Measurements from ENCODE around the gene MAP2.

The MAP2 gene

DNA sequence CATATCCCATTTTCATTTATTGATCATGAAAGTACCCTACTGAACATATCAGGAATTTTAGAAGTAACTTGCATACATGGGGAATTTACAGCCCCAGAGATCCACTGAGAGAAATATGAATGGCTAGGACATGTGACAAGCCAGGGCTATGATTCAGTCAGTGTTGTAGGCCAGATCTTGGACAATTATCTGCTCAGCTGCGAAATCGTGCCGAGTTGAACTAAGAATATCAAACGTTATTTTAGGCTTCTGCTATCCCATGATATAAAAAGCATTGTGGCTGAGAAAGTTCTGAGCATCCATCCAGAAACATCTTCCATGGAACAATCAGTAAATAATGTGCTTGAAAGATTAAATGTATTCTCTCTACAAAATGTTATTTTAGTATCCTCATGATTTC is 262.1 kb downstream of the MAP2 start:
- Histone ChIP-seq H3K56ac (ENCODE audit: low read length) (no peak overlapping the region), H3K79me2 (ENCODE audit: control insufficient read depth, insufficient read depth, low read length) (no peaks in the 10 kb centered on the region), H3K23ac (ENCODE audit: low read length) (no peak overlapping the region), H4K5ac (ENCODE audit: low read length) (no peak overlapping the region), H3K18ac (ENCODE audit: low read length) (no peak overlapping the region), H3K4me3 (ENCODE audit: low read length) (no peak overlapping the region), H3K4me1 (ENCODE audit: control insufficient read depth, low read depth, low read length) (no peaks in the 10 kb centered on the region), H3K27ac (ENCODE audit: low read depth, low read length) (no peak overlapping the region), H2BK15ac (replicated peaks; ENCODE audit: low read depth) (no peak overlapping the region), H4K8ac (ENCODE audit: low read depth, low read length) (no peak overlapping the region), H3K9ac (ENCODE audit: low read length) (no peak overlapping the region), H2BK5ac (ENCODE audit: low read length) (no peak overlapping the region), H3K4ac (ENCODE audit: low read depth, low read length) (no peak overlapping the region), H2AK5ac (ENCODE audit: low read length) (no peak overlapping the region), H3K4me2 (ENCODE audit: low read length) (no peak overlapping the region), H3K79me1 (ENCODE audit: low read length) (no peaks in the 10 kb centered on the region), H3K36me3 (ENCODE audit: control insufficient read depth, insufficient read depth, low read length) (no peaks in the 10 kb centered on the region), H3K27me3 (ENCODE audit: insufficient read depth, low read length, poor library complexity) (no peaks in the 10 kb centered on the region), H2BK120ac (ENCODE audit: low read depth, low read length) (no peak overlapping the region)
- no peak for DNase-seq
- no CpG with 5 or more reads among the region's 4 CpGs for WGBS (ENCODE audit: extremely low coverage, insufficient coverage, low lambda C conversion rate)

DNA sequence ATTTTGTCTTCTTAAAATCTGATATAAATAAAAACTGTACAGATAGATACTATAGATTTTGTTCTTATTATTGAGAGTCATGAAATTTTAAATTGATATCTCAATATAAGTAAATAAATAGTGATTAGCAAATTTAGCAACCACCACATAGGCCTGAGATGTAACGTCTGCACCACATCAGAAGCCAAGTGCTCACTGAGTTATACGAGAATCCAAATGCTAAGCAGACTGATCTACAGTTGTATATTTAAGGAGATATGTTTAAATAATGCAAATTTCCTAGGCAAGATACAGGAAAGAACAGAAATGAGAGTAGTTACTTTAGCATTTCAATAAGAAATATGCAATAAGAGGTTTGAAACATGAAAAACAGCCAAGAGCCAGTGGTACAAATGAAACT is 262.6 kb downstream of the MAP2 start:
- no CpG with 5 or more reads among the region's 2 CpGs for WGBS (ENCODE audit: extremely low coverage, insufficient coverage, low lambda C conversion rate)
- no peaks in the 10 kb centered on the region for H3K36me3 ChIP-seq (ENCODE audit: control insufficient read depth, insufficient read depth, low read length)
- no peak for DNase-seq

DNA sequence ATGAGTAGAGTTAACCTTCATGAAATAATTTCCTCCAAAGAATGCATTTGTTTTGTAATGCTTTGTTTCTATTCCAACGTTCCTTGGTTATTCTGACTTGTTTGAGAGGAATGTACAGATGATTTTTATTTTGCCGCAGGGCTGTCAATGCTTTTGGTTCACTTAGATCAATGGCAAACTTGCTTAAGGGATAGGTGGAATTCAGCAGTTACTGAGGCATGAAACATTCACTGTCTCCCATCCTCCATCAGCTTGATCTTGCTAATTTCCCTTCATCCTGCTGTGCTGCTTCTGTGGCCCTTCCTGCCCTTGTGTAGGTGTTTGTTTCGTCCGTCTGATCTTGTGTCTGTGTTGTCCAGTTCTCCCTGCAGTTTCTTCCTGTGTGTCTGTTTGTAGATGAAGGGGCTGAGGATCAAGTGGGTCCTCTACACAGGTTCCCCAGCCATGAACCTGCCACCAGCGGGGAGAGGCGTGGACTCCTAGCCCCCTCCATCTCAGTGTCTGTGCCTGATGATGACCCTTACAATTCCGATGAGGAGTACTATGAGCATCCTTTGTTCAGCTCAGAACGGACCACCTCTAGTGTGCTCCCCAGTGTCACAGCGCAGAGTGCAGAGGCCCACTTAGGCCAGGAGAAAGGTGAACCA is 263.6 kb downstream of the MAP2 start:
- H3K27ac ChIP-seq (ENCODE audit: low read depth, low read length), result no peak overlapping the region
- no peak overlapping the region for H4K8ac ChIP-seq (ENCODE audit: low read depth, low read length)
- no peak overlapping the region for H3K4me3 ChIP-seq (ENCODE audit: low read length)
- H3K9ac ChIP-seq (ENCODE audit: low read length), result no peak overlapping the region
- no peak overlapping the region for H2BK15ac ChIP-seq (replicated peaks; ENCODE audit: low read depth)
- H3K79me2 ChIP-seq (ENCODE audit: control insufficient read depth, insufficient read depth, low read length), result no peaks in the 10 kb centered on the region
- H3K23ac ChIP-seq (ENCODE audit: low read length), result no peak overlapping the region
- no peaks in the 10 kb centered on the region for H3K36me3 ChIP-seq (ENCODE audit: control insufficient read depth, insufficient read depth, low read length)
- no peak overlapping the region for H2BK120ac ChIP-seq (ENCODE audit: low read depth, low read length)
- no CpG with 5 or more reads among the region's 9 CpGs for WGBS (ENCODE audit: extremely low coverage, insufficient coverage, low lambda C conversion rate)
- H4K5ac ChIP-seq (ENCODE audit: low read length), result no peak overlapping the region
- H2BK5ac ChIP-seq (ENCODE audit: low read length), result no peak overlapping the region
- no peaks in the 10 kb centered on the region for H3K27me3 ChIP-seq (ENCODE audit: insufficient read depth, low read length, poor library complexity)
- H3K4me1 ChIP-seq (ENCODE audit: control insufficient read depth, low read depth, low read length), result no peaks in the 10 kb centered on the region
- no peak for DNase-seq
- no peaks in the 10 kb centered on the region for H3K79me1 ChIP-seq (ENCODE audit: low read length)
- H3K56ac ChIP-seq (ENCODE audit: low read length), result no peak overlapping the region
- H3K4ac ChIP-seq (ENCODE audit: low read depth, low read length), result no peak overlapping the region
- no peak overlapping the region for H3K4me2 ChIP-seq (ENCODE audit: low read length)
- H2AK5ac ChIP-seq (ENCODE audit: low read length), result no peak overlapping the region
- no peak overlapping the region for H3K18ac ChIP-seq (ENCODE audit: low read length)

More for the DNA sequence above, 262.6 kb downstream of the MAP2 start:
- H2BK120ac ChIP-seq (ENCODE audit: low read depth, low read length), result no peak overlapping the region
- H3K27me3 ChIP-seq (ENCODE audit: insufficient read depth, low read length, poor library complexity), result no peaks in the 10 kb centered on the region
- H4K5ac ChIP-seq (ENCODE audit: low read length), result no peak overlapping the region
- no peak overlapping the region for H3K4ac ChIP-seq (ENCODE audit: low read depth, low read length)
- H2BK5ac ChIP-seq (ENCODE audit: low read length), result no peak overlapping the region
- no peak overlapping the region for H3K18ac ChIP-seq (ENCODE audit: low read length)
- H3K79me1 ChIP-seq (ENCODE audit: low read length), result no peaks in the 10 kb centered on the region
- no peak overlapping the region for H4K8ac ChIP-seq (ENCODE audit: low read depth, low read length)
- no peak overlapping the region for H2BK15ac ChIP-seq (replicated peaks; ENCODE audit: low read depth)
- H3K27ac ChIP-seq (ENCODE audit: low read depth, low read length), result no peak overlapping the region
- H2AK5ac ChIP-seq (ENCODE audit: low read length), result no peak overlapping the region
- H3K4me3 ChIP-seq (ENCODE audit: low read length), result no peak overlapping the region
- no peaks in the 10 kb centered on the region for H3K79me2 ChIP-seq (ENCODE audit: control insufficient read depth, insufficient read depth, low read length)
- no peak overlapping the region for H3K23ac ChIP-seq (ENCODE audit: low read length)
- H3K4me1 ChIP-seq (ENCODE audit: control insufficient read depth, low read depth, low read length), result no peaks in the 10 kb centered on the region
- no peak overlapping the region for H3K9ac ChIP-seq (ENCODE audit: low read length)
- no peak overlapping the region for H3K56ac ChIP-seq (ENCODE audit: low read length)
- H3K4me2 ChIP-seq (ENCODE audit: low read length), result no peak overlapping the region

DNA sequence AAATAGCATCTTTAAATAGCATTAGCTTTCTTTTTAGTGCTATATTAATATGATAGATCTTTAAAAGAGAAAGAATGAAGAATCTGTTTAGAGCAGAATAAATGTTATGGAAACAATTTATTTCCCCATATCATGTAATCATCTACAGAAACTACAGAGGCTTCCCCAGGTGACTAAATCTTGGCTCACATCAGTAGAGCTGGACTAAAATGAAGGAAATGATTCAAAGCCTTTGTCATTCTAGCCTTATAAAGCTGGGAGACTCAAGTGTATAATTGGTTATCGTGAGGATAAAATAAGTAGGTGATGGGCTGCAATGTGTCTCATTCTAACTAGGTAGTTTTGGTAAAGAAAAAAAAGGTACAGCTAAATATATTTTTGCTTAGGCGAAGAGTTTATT is 264.5 kb downstream of the MAP2 start:
- H4K5ac ChIP-seq (ENCODE audit: low read length), result no peak overlapping the region
- H2BK5ac ChIP-seq (ENCODE audit: low read length), result no peak overlapping the region
- no peaks in the 10 kb centered on the region for H3K79me1 ChIP-seq (ENCODE audit: low read length)
- no peak overlapping the region for H4K8ac ChIP-seq (ENCODE audit: low read depth, low read length)
- H3K23ac ChIP-seq (ENCODE audit: low read length), result no peak overlapping the region
- H3K18ac ChIP-seq (ENCODE audit: low read length), result no peak overlapping the region
- DNase-seq, result no peak
- H3K27ac ChIP-seq (ENCODE audit: low read depth, low read length), result no peak overlapping the region
- no peak overlapping the region for H3K4ac ChIP-seq (ENCODE audit: low read depth, low read length)
- no peaks in the 10 kb centered on the region for H3K27me3 ChIP-seq (ENCODE audit: insufficient read depth, low read length, poor library complexity)
- H2BK120ac ChIP-seq (ENCODE audit: low read depth, low read length), result no peak overlapping the region
- no peaks in the 10 kb centered on the region for H3K4me1 ChIP-seq (ENCODE audit: control insufficient read depth, low read depth, low read length)
- H3K56ac ChIP-seq (ENCODE audit: low read length), result no peak overlapping the region
- H3K9ac ChIP-seq (ENCODE audit: low read length), result no peak overlapping the region
- H3K36me3 ChIP-seq (ENCODE audit: control insufficient read depth, insufficient read depth, low read length), result no peaks in the 10 kb centered on the region
- no peak overlapping the region for H3K4me2 ChIP-seq (ENCODE audit: low read length)
- no peak overlapping the region for H3K4me3 ChIP-seq (ENCODE audit: low read length)
- no peaks in the 10 kb centered on the region for H3K79me2 ChIP-seq (ENCODE audit: control insufficient read depth, insufficient read depth, low read length)
- H2BK15ac ChIP-seq (replicated peaks; ENCODE audit: low read depth), result no peak overlapping the region
- no peak overlapping the region for H2AK5ac ChIP-seq (ENCODE audit: low read length)
- WGBS (ENCODE audit: extremely low coverage, insufficient coverage, low lambda C conversion rate), result 100% methylated on average over 1 of the region's 2 CpGs

DNA sequence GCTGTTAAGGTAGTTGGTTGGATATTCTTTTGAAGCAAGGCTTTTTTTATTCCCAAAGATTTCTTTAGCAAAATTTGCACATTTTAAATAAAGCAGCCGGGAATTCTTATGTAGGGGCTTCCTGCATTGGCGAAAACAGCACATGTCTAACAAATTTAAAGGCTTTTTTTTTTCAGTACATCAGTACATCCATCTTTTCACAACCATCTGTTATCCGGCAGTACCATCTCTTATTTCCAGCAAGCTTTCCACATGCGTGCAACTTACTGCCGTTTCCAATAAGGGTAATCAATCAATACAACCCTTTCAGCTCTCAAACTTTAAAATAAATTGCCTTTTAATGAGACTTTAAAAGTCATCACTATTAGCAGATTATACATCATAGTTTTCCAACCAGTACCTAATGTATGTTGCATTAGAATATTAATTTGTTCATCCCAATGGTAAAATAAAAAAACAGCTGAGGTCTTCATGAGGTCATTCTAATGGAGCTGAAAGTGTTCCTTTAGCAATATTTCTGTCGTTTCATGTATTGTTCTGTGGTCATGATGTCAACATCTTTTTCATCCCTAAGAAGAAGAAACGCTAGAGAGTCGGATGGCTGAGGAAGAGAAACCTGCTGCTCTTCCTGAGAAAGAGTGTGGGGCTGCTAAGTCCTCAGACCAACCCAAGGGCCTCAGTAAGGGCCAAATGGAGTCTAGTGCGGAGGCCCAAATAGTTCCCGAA is 266.3 kb downstream of the MAP2 start:
- Histone ChIP-seq H3K4me1 (ENCODE audit: control insufficient read depth, low read depth, low read length) (no peaks in the 10 kb centered on the region), H4K8ac (ENCODE audit: low read depth, low read length) (no peak overlapping the region), H3K9ac (ENCODE audit: low read length) (no peak overlapping the region), H3K4me3 (ENCODE audit: low read length) (no peak overlapping the region), H3K23ac (ENCODE audit: low read length) (no peak overlapping the region), H2BK5ac (ENCODE audit: low read length) (no peak overlapping the region), H3K56ac (ENCODE audit: low read length) (no peak overlapping the region), H2AK5ac (ENCODE audit: low read length) (no peak overlapping the region), H3K27me3 (ENCODE audit: insufficient read depth, low read length, poor library complexity) (no peaks in the 10 kb centered on the region), H3K18ac (ENCODE audit: low read length) (no peak overlapping the region), H3K4me2 (ENCODE audit: low read length) (no peak overlapping the region), H3K36me3 (ENCODE audit: control insufficient read depth, insufficient read depth, low read length) (no peaks in the 10 kb centered on the region), H2BK120ac (ENCODE audit: low read depth, low read length) (no peak overlapping the region), H2BK15ac (replicated peaks; ENCODE audit: low read depth) (no peak overlapping the region), H3K79me2 (ENCODE audit: control insufficient read depth, insufficient read depth, low read length) (no peaks in the 10 kb centered on the region), H4K5ac (ENCODE audit: low read length) (no peak overlapping the region), H3K79me1 (ENCODE audit: low read length) (no peaks in the 10 kb centered on the region), H3K27ac (ENCODE audit: low read depth, low read length) (no peak overlapping the region), H3K4ac (ENCODE audit: low read depth, low read length) (no peak overlapping the region)
- WGBS (ENCODE audit: extremely low coverage, insufficient coverage, low lambda C conversion rate), result no CpG with 5 or more reads among the region's 10 CpGs
- no peak for DNase-seq

All from mesendoderm (in vitro differentiated cells).